Measurements from ENCODE around the gene GCSAM.

DNA sequence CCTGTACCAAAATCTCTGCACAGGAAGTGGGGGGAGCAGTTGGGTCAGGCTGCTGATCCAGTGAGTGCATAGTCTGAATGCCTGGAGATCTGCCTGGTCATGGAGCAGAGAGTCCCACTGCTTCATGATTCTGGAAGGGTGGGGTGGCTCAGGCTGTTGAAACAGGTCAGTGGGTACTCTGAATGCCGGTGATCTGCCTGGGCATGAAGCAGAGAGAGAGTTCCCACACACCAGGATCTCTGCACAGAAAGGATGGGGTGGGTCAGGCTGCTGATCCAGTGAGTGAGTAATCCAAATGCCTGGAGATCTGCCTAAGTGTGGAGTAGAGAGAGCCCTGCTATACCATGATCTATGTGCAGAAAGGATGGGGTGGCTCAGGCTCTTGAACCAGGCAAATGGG, 16.1 kb upstream of the GCSAM start:
- TF ChIP-seq SMC3 (IDR thresholded peaks at IDR 0.05; ENCODE audit: low read depth, low read length) (no peak), JUND (IDR thresholded peaks at IDR 0.05) (no peak), RCOR1 (IDR thresholded peaks at IDR 0.05; ENCODE audit: low read length) (no peak), CTCF (IDR thresholded peaks at IDR 0.05) (no peak), CHD2 (IDR thresholded peaks at IDR 0.05; ENCODE audit: low read length, partially characterized antibody) (no peak), POLR2AphosphoS5 (IDR thresholded peaks at IDR 0.05; ENCODE audit: low read depth, low read length) (no peak), NRF1 (IDR thresholded peaks at IDR 0.05; ENCODE audit: low read depth, low read length) (no peak), YY1 (IDR thresholded peaks at IDR 0.05; ENCODE audit: low read depth) (no peak), ELF1 (IDR thresholded peaks at IDR 0.05) (no peak), RXRA (IDR thresholded peaks at IDR 0.05; ENCODE audit: borderline replicate concordance, low read depth) (no peak), REST (IDR thresholded peaks at IDR 0.05; ENCODE audit: low read depth, low read length) (no peak), EP300 (IDR thresholded peaks at IDR 0.05; ENCODE audit: borderline replicate concordance in 1 of 2, low read depth in 1 of 2, low read length in 1 of 2) (no peak), SIN3A (IDR thresholded peaks at IDR 0.05; ENCODE audit: borderline replicate concordance, low read depth, low read length) (no peak)

Data from SK-N-SH (cell line).